Natural killer cell (primary cell): ENCODE data around the gene SBNO2. TPM values are rescaled to one million over a fixed set of nuclear protein-coding genes. Genes with fewer than 3 reads are reported as not detected.
"Not testable (repeated sequence)": the region's sequence is repeated elsewhere in the genome, so short reads cannot be mapped to it uniquely, and the experiment has no call there.

Experiments
- ATAC-seq, 3 donors: fragments of 150-1000 bp in 2 of 3; fragments of 200-7000 bp in 1 of 3; cut with Tn5 transposase; 1 replicate in 1 of 3; 2 replicates in 2 of 3; pipeline ENCODE4 v1.10.0; 2021; ENCODE audit warnings: mild to moderate bottlenecking in 2 of 3, moderate library complexity in 2 of 3
- DNase-seq, 2 donors: peaks; one replicate each; pipeline versions ENCODE4 v3.0.0 to v3.0.0-alpha.2; 2013 to 2021; ENCODE audit warnings: mixed read lengths in 1 of 2
- H3K27ac ChIP-seq: one replicate; pipeline ENCODE4 v1.5.1; 2013; ENCODE audit warnings: mild to moderate bottlenecking, low read length
- H3K27me3 ChIP-seq: one replicate; pipeline ENCODE4 v1.6.1; 2013; ENCODE audit warnings: low read length; ENCODE audit not compliant: control insufficient read depth, insufficient read depth
- H3K36me3 ChIP-seq: one replicate; pipeline ENCODE4 v1.6.1; 2013; ENCODE audit warnings: low read length; ENCODE audit not compliant: control insufficient read depth, insufficient read depth
- H3K4me1 ChIP-seq: one replicate; pipeline ENCODE4 v1.6.1; 2013; ENCODE audit warnings: low read length; ENCODE audit not compliant: control insufficient read depth, insufficient read depth
- H3K4me3 ChIP-seq: one replicate; pipeline ENCODE4 v1.5.1; 2013; ENCODE audit warnings: low read length
- H3K9me3 ChIP-seq: one replicate; pipeline ENCODE4 v1.6.1; 2013; ENCODE audit warnings: low read length; ENCODE audit not compliant: control insufficient read depth, insufficient read depth
- H3K27ac Mint-ChIP-seq, 2 donors: one replicate each; pipeline ENCODE4 v1.8.0; 2022; ENCODE audit warnings: mild to moderate bottlenecking in 2 of 2, mixed read lengths in 2 of 2, moderate library complexity in 1 of 2
- H3K27me3 Mint-ChIP-seq, 2 donors: one replicate each; pipeline ENCODE4 v1.8.0; 2022; ENCODE audit warnings: low read depth in 2 of 2, mixed read lengths in 2 of 2
- H3K36me3 Mint-ChIP-seq: one replicate; pipeline ENCODE4 v1.8.0; 2022; ENCODE audit warnings: mixed read lengths
- H3K4me1 Mint-ChIP-seq, 2 donors: one replicate each; pipeline ENCODE4 v1.8.0; 2022; ENCODE audit warnings: mixed read lengths in 2 of 2
- H3K4me3 Mint-ChIP-seq: one replicate; pipeline ENCODE4 v1.8.0; 2022; ENCODE audit warnings: mild to moderate bottlenecking, moderate library complexity, mixed read lengths
- H3K9me3 Mint-ChIP-seq, 2 donors: one replicate each; pipeline ENCODE4 v1.8.0; 2022; ENCODE audit warnings: mixed read lengths in 2 of 2
- CTCF ChIP-seq: fragments of 200-600 bp; IDR thresholded peaks from one replicate; pipeline ENCODE4 v1.8.0; 2022; ENCODE audit warnings: antibody characterized with exemption
- WGBS: methylation state at CpG from one replicate; pipeline ENCODE4 v1.1.7; 2013; ENCODE audit warnings: missing lambda C conversion rate; ENCODE audit not compliant: insufficient coverage; 5-methylcytosine and 5-hydroxymethylcytosine counted together
- intact Hi-C: fragments of 100-400 bp; cut with micrococcal nuclease; formaldehyde crosslinking; loops from one replicate; pipeline ENCODE4 v1.14.2; 2022
- total RNA-seq, 4 donors: library from RNA; stranded (reverse); fragments of 120-200 nt in 1 of 4; gene quantifications; one replicate each; pipeline versions ENCODE4 v1.2.3 to v1.2.4, GENCODE V29; 2013 to 2022

SBNO2 gene
- total RNA-seq, 3 donors from 2014 or later (not counting 1 experiment from before 2014, with no cell fraction given) = 92.0 to 106 (median 94.3) TPM

GRCh38 chr19:1115646-1116420 is 58.2 kb downstream of the SBNO2 start:
- H3K36me3 ChIP-seq = peaks cover 63% of the 10 kb centered on the region
- Mint-ChIP-seq H3K27me3 (no peaks in the 10 kb centered on the region), H3K9me3 (no peaks in the 10 kb centered on the region), H3K4me3 (no peak overlapping the region), H3K36me3 (no peaks in the 10 kb centered on the region), H3K4me1 (no peaks in the 10 kb centered on the region), H3K27ac (no peak overlapping the region)
- TF ChIP-seq CTCF = no peak
- ATAC-seq (no peak), DNase-seq (no peak)
- no peaks in the 10 kb centered on the region for H3K9me3 ChIP-seq
- 96% methylated on average over 35 of the region's 35 CpGs for WGBS
- no peaks in the 10 kb centered on the region for H3K27me3 ChIP-seq
- intact Hi-C loops = no loop called here
- H3K4me1 ChIP-seq = peaks cover 13% of the 10 kb centered on the region
- no peak overlapping the region for H3K4me3 ChIP-seq
- H3K27ac ChIP-seq = no peak overlapping the region

- not testable (repeated sequence) for H3K4me3 ChIP-seq, H3K27me3 Mint-ChIP-seq, H3K9me3 Mint-ChIP-seq, DNase-seq, H3K27ac Mint-ChIP-seq, H3K9me3 ChIP-seq, H3K4me3 Mint-ChIP-seq, H3K36me3 Mint-ChIP-seq, H3K4me1 Mint-ChIP-seq, H3K27me3 ChIP-seq, ATAC-seq, H3K27ac ChIP-seq
- intact Hi-C loops = loop anchor here (5.0 kb wide), 1 partner anchor 78 kb away; no protein-coding TSS in a partner anchor
- H3K4me1 ChIP-seq = peaks cover 13% of the 10 kb centered on the region
- WGBS = 90% methylated on average over 8 of the region's 9 CpGs
- H3K36me3 ChIP-seq = peaks cover 61% of the 10 kb centered on the region
Observed at GRCh38 chr19:1114728-1115127, 59.3 kb downstream of the SBNO2 start.

- Histone ChIP-seq H3K4me3 (no peak overlapping the region), H3K27ac (no peak overlapping the region), H3K4me1 (peaks cover 13% of the 10 kb centered on the region), H3K27me3 (no peaks in the 10 kb centered on the region), H3K36me3 (peaks cover 56% of the 10 kb centered on the region), H3K9me3 (no peaks in the 10 kb centered on the region)
- Mint-ChIP-seq H3K4me1 (no peaks in the 10 kb centered on the region), H3K27me3 (no peaks in the 10 kb centered on the region), H3K4me3 (no peak overlapping the region), H3K27ac (peak overlapping the region in 1 of 2 donors; percentile 60), H3K9me3 (no peaks in the 10 kb centered on the region), H3K36me3 (no peaks in the 10 kb centered on the region)
- ATAC-seq (no peak), DNase-seq (peak in 1 of 2 donors; percentile 27)
- 96% methylated on average over 25 of the region's 25 CpGs for WGBS
- intact Hi-C loops = loop anchor here (5.0 kb wide), 1 partner anchor 78 kb away; no protein-coding TSS in a partner anchor
- TF ChIP-seq CTCF = no peak
Observed at GRCh38 chr19:1113986-1114483, 60.0 kb downstream of the SBNO2 start.
